ENCODE data around the gene STK33.
A peak's percentile ranks its signal among the peaks of the same experiment; 100 is the strongest.

The STK33 gene

GRCh38 chr11:8603696-8604077, 9.7 kb upstream of the STK33 start:
- DNase-seq (ENCODE audit: low read depth in 2 of 2), result no peak

DNA sequence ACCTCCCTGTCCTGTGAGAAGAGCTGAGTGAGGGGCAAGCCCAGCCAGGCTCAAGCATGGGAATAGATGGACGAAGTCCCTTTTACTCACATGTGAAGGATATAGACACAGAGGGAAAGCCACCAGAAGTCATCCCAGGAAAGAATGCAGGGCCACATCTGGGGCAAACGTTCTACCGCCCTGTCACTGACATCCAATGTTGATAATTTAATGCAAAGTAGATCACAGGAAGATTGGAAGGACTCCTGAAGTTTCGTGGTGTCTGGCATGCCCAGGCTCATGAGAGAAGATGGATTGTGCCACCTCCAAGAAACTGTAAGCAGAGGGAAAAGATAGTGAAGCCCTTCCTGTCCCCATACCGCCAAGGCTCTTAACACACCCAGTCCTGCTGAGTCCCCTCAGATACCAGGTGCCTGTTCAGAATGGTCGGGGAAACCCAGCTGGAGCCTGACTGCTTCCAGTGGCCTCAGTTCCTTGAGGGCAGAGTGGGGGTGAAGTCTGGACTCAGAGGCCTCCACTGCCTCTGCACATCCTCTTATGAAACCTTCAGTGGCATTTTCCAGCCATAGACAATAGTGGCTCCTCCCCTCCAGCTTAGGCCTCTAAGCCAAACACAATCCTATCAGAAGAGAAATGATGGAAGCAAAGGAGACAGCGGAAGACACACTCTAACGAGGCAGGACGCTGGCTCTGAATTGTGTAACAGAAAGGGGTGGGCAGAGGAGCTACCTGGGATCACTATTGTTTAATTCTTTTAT, 7.5 kb upstream of the STK33 start:
- DNase-seq (ENCODE audit: low read depth in 2 of 2), result no peak

DNA sequence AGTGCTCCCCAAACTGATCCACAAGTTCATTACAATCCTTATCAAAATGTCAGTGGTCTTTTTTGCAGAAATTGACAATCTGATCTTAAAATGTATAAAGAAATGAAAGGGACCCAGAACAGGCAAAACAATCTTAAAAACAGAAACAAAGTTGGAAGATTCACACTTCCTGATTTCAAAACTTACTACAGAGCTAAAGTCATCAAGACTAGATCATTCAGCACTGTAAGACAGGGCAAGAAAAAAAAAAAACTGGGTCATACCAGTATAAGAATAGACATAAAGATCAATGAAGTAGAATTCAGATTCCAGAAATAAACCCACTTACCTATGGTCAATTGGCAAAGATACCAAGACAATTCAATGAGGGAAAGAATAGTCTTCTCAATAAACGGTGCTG, 4.5 kb upstream of the STK33 start:
- no peak for DNase-seq (ENCODE audit: low read depth in 2 of 2)

GRCh38 chr11:8597182-8597581, 3.2 kb upstream of the STK33 start:
- peak; percentile 22 to 31 for DNase-seq (ENCODE audit: low read depth in 2 of 2)

GRCh38 chr11:8596504-8597046, 2.5 kb upstream of the STK33 start:
- no peak for DNase-seq (ENCODE audit: low read depth in 2 of 2)

- DNase-seq (ENCODE audit: low read depth in 2 of 2), result no peak
Measured at GRCh38 chr11:8593455-8593854, 573 bp downstream of the STK33 start.

DNA sequence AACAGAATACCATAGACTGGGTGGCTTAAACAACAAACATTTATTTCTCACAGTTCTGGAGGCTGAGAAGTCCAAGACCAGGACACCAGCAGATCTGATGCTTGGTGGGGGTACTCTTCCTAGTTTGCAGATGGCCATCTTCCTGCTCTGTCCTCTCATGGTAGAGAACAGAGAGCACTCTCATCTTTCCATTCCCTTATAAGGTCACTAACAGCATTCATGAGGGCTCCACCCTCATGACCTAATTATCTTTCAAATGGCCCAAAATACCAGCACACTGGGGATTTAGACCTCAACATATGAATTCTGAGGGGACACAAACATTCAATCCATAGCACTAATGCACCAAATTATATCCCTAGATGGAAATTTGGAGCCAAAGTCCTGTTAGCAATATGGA, 6.1 kb downstream of the STK33 start:
- no peak for DNase-seq (ENCODE audit: low read depth in 2 of 2)

- no peak for DNase-seq (ENCODE audit: low read depth in 2 of 2)
Measured at GRCh38 chr11:8586805-8587204, 7.2 kb downstream of the STK33 start.

DNA sequence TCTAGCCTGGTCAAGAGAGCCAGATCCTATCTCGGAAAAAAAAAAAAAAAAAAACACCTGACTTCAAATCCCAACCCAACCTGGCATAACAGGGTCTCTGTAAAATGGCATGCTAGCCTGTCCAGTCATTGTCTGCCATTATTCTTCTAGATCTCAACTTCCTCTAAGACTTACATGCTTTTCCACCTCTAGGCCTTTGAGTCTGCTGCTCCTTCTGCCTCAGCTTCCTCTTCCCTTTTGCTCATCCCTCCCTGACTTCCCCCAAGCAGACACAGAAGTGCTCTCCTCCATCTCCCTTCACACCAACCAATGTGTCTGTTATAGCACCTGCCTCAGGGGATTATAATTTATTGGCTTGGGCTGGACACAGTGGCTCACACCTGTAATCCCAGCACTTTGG, 7.8 kb downstream of the STK33 start:
- DNase-seq (ENCODE audit: low read depth in 2 of 2), result no peak

DNA sequence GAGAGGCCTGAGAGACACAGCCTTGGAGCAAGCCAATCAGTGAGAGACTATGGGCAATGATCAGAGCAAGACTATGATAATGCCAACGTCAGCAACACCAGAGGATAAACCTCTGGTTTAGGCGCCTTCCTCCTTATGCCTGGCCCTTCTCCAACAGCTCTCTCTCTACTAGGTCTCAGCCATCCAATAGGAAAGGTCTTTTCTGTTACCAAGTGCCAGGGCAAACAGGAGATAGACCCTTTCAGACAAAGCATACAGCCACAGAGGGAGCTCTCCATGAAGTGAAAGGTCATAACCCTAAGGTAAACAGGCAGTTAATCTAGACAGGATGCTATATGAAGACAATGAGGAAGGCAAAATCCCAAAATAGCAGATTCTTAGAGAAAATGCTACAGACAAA, 9.5 kb downstream of the STK33 start:
- DNase-seq (ENCODE audit: low read depth in 2 of 2), result no peak

GRCh38 chr11:8584082-8584481, 9.9 kb downstream of the STK33 start:
- no peak for DNase-seq (ENCODE audit: low read depth in 2 of 2)

DNA sequence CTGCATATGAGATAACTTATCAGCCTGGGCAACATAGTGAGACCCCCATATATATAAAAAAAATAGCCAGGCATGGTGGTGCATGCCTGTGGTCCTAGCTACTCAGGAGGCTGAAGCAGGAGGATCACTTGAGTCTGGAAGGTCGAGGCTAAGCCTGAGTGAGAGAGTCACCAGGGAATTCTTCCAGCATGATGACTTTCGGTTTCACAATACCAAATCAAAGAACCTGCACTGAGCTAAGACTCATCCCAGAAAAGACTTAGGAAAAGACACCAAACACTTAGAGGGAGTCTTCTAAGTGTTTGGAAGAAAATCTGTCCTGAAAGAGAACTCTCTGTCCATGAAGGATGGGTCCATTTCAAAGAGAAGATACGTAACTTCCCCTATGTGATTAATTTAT, 12.7 kb downstream of the STK33 start:
- DNase-seq (ENCODE audit: low read depth in 2 of 2), result no peak

- DNase-seq (ENCODE audit: low read depth in 2 of 2), result no peak
Measured at GRCh38 chr11:8577791-8578581, 16.0 kb downstream of the STK33 start.

GRCh38 chr11:8574798-8575197, 19.2 kb downstream of the STK33 start:
- no peak for DNase-seq (ENCODE audit: low read depth in 2 of 2)

DNA sequence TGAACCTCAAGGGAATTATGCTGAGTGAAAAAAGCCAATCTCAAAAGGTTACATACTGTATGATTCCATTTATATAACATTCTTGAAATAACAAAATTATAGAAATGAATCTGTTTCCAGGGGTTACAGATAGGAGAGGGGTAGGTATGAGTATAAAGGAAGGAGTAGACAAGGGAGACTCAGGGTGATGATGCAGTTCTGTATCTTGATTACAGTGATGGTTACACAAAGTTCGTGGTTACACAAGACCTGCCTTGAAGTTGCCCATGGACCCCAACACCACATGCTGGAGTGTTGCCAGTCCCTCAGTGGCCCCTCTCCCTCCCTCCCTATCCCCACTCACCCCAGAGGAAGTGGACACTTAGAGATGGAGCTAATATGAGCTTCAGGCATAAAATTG, 20.3 kb downstream of the STK33 start:
- DNase-seq (ENCODE audit: low read depth in 2 of 2), result no peak

GRCh38 chr11:8567602-8568198, 26.3 kb downstream of the STK33 start:
- DNase-seq (ENCODE audit: low read depth in 2 of 2), result peak in 1 of 2 experiments; percentile 10

DNA sequence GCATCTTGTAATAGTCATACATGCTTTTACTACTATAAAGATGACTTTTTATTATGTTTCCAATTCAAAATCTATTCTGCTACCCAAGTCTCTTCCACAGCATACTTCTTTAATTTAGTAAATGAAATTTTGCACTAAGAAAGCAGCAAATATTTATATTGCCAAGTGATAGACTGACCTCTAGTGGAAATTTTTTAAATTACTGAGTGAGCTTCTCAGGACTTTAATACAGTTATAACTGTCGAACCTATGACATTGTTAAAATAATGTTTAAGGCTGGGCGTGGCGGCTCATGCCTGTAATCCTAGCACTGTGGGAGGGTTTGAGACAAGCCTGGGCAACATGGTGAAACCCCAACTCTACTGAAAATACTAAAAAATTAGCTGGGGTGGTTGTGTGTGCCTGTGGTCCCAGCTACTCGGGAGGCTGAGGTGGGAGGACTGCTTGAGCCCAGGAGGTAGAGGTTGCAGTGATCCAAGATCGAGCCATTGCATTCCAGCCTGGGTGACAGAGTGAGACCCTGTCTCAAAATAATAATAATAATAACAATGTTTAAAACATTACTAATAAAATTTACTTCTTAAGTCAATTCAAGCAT, 27.3 kb downstream of the STK33 start:
- peak in 1 of 2 experiments; percentile 27 for DNase-seq (ENCODE audit: low read depth in 2 of 2)

DNA sequence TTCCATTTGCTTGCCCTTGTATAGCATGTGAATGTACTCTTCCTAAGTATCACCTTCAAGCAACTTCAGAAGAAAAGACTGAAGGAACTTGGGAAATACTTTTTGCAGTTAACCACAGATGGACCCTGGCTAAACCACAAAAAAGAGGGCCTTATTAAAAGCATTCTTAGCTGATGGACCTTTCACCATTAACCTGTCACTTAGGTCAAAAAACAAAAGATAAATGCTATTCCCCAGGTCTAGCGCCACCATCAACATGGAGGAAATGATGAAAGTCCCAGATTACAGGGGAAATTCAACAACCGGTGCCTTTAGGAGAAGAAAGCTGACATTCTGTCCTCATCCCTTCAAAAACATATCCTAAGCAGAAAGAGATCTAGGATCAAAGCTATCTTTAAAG, 29.5 kb downstream of the STK33 start:
- DNase-seq (ENCODE audit: low read depth in 2 of 2), result no peak

GRCh38 chr11:8561461-8561860, 32.6 kb downstream of the STK33 start:
- DNase-seq (ENCODE audit: low read depth in 2 of 2), result no peak

GRCh38 chr11:8558436-8558835, 35.6 kb downstream of the STK33 start:
- no peak for DNase-seq (ENCODE audit: low read depth in 2 of 2)

DNA sequence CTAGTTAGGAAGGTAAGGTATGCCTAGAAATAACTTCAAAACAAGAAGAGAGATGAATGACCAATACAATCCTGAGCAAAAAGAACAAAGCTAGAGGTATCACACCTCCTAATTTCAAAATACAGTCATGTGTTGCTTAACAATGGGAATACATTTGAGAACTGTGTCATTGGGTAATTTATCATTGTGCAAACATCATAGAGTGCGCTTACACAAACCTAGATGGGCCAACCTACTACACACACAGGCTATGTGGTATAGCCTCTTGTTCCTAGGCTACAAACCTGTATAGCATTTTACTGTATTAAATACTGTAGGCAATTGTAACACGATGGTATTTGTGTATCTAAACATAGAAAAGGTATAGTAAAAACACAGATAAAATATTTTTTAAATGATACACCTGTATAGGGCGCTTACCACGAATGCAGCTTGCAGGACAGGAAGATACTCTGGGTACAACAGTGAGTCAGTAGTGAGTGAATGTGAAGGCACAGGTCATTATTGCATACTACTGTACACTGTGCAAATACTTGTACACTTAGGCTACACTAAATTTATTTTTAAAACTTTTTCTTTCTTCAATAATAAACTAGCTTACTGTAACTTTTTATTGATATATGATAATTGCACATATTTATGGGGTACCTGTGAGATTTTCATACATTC, 48.2 kb downstream of the STK33 start:
- DNase-seq (ENCODE audit: low read depth in 2 of 2), result no peak

DNA sequence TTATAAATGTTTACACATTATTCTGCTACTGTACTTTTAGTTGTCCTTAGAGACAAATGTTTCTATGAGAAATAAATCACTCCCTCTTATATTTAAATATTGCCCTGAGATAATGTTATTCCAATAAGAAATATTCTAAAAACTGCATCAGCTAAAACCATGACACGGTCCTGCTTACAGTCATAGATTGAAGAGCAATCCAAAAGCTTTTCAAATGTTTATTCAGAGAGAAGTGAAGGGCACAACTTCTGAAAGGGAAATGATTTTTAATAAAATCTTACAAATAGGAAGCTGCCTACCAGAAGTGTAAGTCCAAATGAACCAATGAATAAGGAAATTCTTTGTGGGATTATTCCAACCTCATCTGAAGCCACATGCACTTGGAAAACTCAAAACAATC, 49.2 kb downstream of the STK33 start:
- DNase-seq (ENCODE audit: low read depth in 2 of 2), result no peak
